ENCODE measurements around the gene DDIT3. TPM values are rescaled to one million over a fixed set of nuclear protein-coding genes. Genes with fewer than 3 reads are reported as not detected.

Gene DDIT3
- total RNA-seq, 1 experiment from 2014 or later: 79.2 TPM

DNA sequence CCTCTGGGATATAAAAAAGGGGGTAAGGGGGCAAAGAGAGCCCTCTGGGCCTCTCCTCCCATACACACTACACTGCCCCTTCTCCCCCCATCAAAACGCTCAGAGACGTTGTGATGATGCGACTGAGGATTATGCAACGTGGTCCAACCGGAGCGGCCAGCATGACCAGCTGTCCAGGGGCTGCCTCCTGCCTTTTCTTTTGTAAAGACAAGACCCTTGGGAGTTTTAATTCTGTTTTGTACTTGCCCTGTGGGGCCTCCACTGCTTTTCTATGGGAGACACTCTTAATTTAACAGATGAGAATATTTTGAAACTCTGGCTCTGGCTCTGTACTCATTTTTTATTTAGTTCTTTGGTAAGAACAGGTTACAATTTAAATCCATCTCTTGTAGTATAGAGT lies 9.5 kb upstream of the DDIT3 start:
- H3K27me3 Mint-ChIP-seq (ENCODE audit: insufficient read depth, unreplicated experiment): no peaks in the 10 kb centered on the region
- POLR2A ChIA-PET: no interaction called here
- CTCF ChIA-PET: no interaction called here
- no peaks in the 10 kb centered on the region for H3K4me1 Mint-ChIP-seq (ENCODE audit: low read depth, unreplicated experiment)
- H3K4me3 Mint-ChIP-seq (ENCODE audit: unreplicated experiment): no peak overlapping the region
- Histone ChIP-seq H3K36me3 (ENCODE audit: control insufficient read depth, insufficient read depth, low read length) (peaks cover 9% of the 10 kb centered on the region), H3K4me1 (peaks cover 1% of the 10 kb centered on the region; the same call in 1 of the 2 replicates), H3K9me3 (no peaks in the 10 kb centered on the region), H3K27me3 (replicated peaks; ENCODE audit: control insufficient read depth, insufficient read depth, low read length) (no peaks in the 10 kb centered on the region), H3K4me3 (ENCODE audit: low read depth, low read length) (no peak overlapping the region)
- TF ChIP-seq, protein P1, sequence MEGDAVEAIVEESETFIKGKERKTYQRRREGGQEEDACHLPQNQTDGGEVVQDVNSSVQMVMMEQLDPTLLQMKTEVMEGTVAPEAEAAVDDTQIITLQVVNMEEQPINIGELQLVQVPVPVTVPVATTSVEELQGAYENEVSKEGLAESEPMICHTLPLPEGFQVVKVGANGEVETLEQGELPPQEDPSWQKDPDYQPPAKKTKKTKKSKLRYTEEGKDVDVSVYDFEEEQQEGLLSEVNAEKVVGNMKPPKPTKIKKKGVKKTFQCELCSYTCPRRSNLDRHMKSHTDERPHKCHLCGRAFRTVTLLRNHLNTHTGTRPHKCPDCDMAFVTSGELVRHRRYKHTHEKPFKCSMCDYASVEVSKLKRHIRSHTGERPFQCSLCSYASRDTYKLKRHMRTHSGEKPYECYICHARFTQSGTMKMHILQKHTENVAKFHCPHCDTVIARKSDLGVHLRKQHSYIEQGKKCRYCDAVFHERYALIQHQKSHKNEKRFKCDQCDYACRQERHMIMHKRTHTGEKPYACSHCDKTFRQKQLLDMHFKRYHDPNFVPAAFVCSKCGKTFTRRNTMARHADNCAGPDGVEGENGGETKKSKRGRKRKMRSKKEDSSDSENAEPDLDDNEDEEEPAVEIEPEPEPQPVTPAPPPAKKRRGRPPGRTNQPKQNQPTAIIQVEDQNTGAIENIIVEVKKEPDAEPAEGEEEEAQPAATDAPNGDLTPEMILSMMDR (IDR thresholded peaks at IDR 0.05; ENCODE audit: insufficient read depth in 1 of 2, low read depth in 1 of 2, low read length in 1 of 2, severe bottlenecking in 1 of 2, unreplicated experiment in 1 of 2): no peak
- no peaks in the 10 kb centered on the region for H3K9me3 Mint-ChIP-seq (ENCODE audit: unreplicated experiment)
- H3K36me3 Mint-ChIP-seq (ENCODE audit: insufficient read depth, unreplicated experiment): peaks cover 70% of the 10 kb centered on the region
- intact Hi-C loops (cut with micrococcal nuclease; ENCODE audit: unreplicated experiment): no loop called here
- no peak for DNase-seq
- TSS peak; percentile 27 for BruUV-seq (replicated peaks)
- H3K27ac Mint-ChIP-seq (ENCODE audit: unreplicated experiment): no peak overlapping the region

DNA sequence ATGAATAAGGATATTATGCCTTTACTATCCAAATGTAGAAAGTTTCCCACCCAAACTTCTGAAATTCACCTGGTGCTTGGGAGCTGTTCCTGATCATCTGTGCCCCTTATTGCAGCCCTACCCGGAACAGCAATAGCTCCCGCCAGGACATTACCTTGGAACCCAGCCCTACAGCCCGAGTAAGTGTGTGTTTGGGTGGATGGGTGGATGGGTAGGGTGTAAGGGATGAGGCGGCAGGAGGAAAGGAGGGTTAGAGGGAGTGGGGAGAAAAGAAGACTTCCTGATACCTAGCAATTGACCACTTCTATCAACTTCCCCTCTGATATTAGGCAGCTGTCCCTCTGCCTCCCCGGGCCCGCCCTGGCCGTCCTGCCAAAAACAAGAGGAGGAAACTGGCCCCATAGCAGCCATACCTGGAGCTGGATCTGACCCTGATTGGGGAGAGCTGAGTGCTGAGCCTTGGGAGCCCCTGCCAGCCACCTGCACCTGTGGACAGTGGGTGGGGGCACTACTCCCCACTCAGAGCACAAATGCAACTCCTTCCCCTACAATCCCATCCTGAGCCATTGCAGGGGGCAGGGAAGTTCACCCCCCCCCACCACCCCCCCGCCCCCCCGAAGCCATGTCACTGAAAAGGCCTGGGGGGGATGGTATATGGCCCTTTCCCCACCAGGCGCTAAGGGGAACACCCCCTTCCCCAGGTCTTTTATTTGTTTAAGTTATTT lies 8.7 kb upstream of the DDIT3 start:
- Histone ChIP-seq H3K4me1 (peaks cover 10% of the 10 kb centered on the region), H3K4me3 (ENCODE audit: low read depth, low read length) (no peak overlapping the region), H3K9me3 (no peaks in the 10 kb centered on the region), H3K27me3 (replicated peaks; ENCODE audit: control insufficient read depth, insufficient read depth, low read length) (no peaks in the 10 kb centered on the region), H3K36me3 (ENCODE audit: control insufficient read depth, insufficient read depth, low read length) (peaks cover 9% of the 10 kb centered on the region)
- H3K4me3 Mint-ChIP-seq (ENCODE audit: unreplicated experiment): no peak overlapping the region
- no peaks in the 10 kb centered on the region for H3K27me3 Mint-ChIP-seq (ENCODE audit: insufficient read depth, unreplicated experiment)
- H3K4me1 Mint-ChIP-seq (ENCODE audit: low read depth, unreplicated experiment): peaks cover 7% of the 10 kb centered on the region
- TF ChIP-seq, protein P1 (IDR thresholded peaks at IDR 0.05; ENCODE audit: insufficient read depth in 1 of 2, low read depth in 1 of 2, low read length in 1 of 2, severe bottlenecking in 1 of 2, unreplicated experiment in 1 of 2): no peak
- ChIA-PET CTCF (no interaction called here), POLR2A (no interaction called here)
- no peaks in the 10 kb centered on the region for H3K9me3 Mint-ChIP-seq (ENCODE audit: unreplicated experiment)
- no peak for DNase-seq
- no peak overlapping the region for H3K27ac Mint-ChIP-seq (ENCODE audit: unreplicated experiment)
- intact Hi-C loops (cut with micrococcal nuclease; ENCODE audit: unreplicated experiment): no loop called here
- no TSS peak for BruUV-seq (replicated peaks)
- H3K36me3 Mint-ChIP-seq (ENCODE audit: insufficient read depth, unreplicated experiment): peaks cover 66% of the 10 kb centered on the region

DNA sequence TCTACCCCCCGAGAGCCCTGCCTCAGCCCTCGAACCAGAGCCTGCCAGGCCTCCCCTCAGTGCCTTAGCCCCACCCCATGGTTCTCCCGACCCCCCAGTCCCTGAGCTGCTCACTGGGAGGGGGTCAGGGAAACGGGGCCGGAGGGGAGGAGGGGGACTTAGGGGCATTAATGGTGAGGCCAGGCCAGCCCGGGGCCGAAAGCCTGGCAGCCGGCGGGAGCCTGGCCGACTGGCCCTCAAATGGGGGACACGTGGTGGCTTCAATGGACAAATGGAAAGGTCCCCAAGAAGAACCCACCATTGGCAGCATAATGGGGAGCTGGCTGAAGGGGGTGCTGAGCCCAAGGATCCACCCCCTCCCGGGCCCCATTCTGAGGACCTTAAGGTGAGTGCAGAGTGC lies 7.9 kb upstream of the DDIT3 start:
- no peak overlapping the region for H3K4me3 ChIP-seq (ENCODE audit: low read depth, low read length)
- H3K27me3 Mint-ChIP-seq (ENCODE audit: insufficient read depth, unreplicated experiment): no peaks in the 10 kb centered on the region
- H3K9me3 ChIP-seq: no peaks in the 10 kb centered on the region
- no peaks in the 10 kb centered on the region for H3K9me3 Mint-ChIP-seq (ENCODE audit: unreplicated experiment)
- no peak for DNase-seq
- H3K36me3 Mint-ChIP-seq (ENCODE audit: insufficient read depth, unreplicated experiment): peaks cover 66% of the 10 kb centered on the region
- POLR2A ChIA-PET: no interaction called here
- intact Hi-C loops (cut with micrococcal nuclease; ENCODE audit: unreplicated experiment): no loop called here
- no peaks in the 10 kb centered on the region for H3K27me3 ChIP-seq (replicated peaks; ENCODE audit: control insufficient read depth, insufficient read depth, low read length)
- H3K36me3 ChIP-seq (ENCODE audit: control insufficient read depth, insufficient read depth, low read length): peaks cover 9% of the 10 kb centered on the region
- CTCF ChIA-PET: interaction anchor here (0.6 kb wide), 1 partner anchor 228 kb away, joined by 4 read pairs; no protein-coding TSS in a partner anchor
- no TSS peak for BruUV-seq (replicated peaks)
- H3K4me1 Mint-ChIP-seq (ENCODE audit: low read depth, unreplicated experiment): peaks cover 7% of the 10 kb centered on the region
- H3K4me1 ChIP-seq: peaks cover 12% of the 10 kb centered on the region
- H3K4me3 Mint-ChIP-seq (ENCODE audit: unreplicated experiment): no peak overlapping the region
- TF ChIP-seq, protein P1 (IDR thresholded peaks at IDR 0.05; ENCODE audit: insufficient read depth in 1 of 2, low read depth in 1 of 2, low read length in 1 of 2, severe bottlenecking in 1 of 2, unreplicated experiment in 1 of 2): no peak
- no peak overlapping the region for H3K27ac Mint-ChIP-seq (ENCODE audit: unreplicated experiment)

Data from Caco-2 (cell line).